ENCODE measurements around the gene ARHGEF7.

ARHGEF7 gene

GRCh38 chr13:111265701-111266035 lies 150.6 kb downstream of the ARHGEF7 start:
- Histone ChIP-seq H3F3A (ENCODE audit: insufficient read depth) (no peaks in the 10 kb centered on the region), H3K27me3 (ENCODE audit: low read length) (no peaks in the 10 kb centered on the region), H2AFZ (ENCODE audit: low read depth, low read length, severe bottlenecking) (no peak overlapping the region), H3K9me2 (replicated peaks; ENCODE audit: insufficient read depth, low read length) (no peaks in the 10 kb centered on the region), H3K27ac (ENCODE audit: low read depth, low read length) (no peak overlapping the region), H3K79me2 (ENCODE audit: insufficient read depth, low read length) (no peaks in the 10 kb centered on the region), H3K9me3 (ENCODE audit: insufficient read depth, low read length) (no peaks in the 10 kb centered on the region), H3K36me3 (ENCODE audit: low read length) (0 out of 2 replicates have a peak, but pooled peaks cover 5% of the 10 kb centered on the region), H3K4me3 (ENCODE audit: insufficient read depth, low read length, poor library complexity, severe bottlenecking) (no peak overlapping the region), H4K20me1 (ENCODE audit: low read depth, low read length) (no peaks in the 10 kb centered on the region), H3K4me2 (ENCODE audit: low read depth, low read length, poor library complexity, severe bottlenecking) (no peak overlapping the region), H3K9ac (ENCODE audit: low read length) (no peak overlapping the region)
- TF ChIP-seq CTCF (IDR thresholded peaks at IDR 0.05; ENCODE audit: insufficient read depth, low read length, poor library complexity, severe bottlenecking) (no peak), EZH2phosphoT487 (conservative IDR thresholded peaks at IDR 0.05; ENCODE audit: low read length) (no peak)

- H3K79me2 ChIP-seq (ENCODE audit: insufficient read depth, low read length), result no peaks in the 10 kb centered on the region
- H3K27me3 ChIP-seq (ENCODE audit: low read length), result no peaks in the 10 kb centered on the region
- no peak overlapping the region for H3K4me3 ChIP-seq (ENCODE audit: insufficient read depth, low read length, poor library complexity, severe bottlenecking)
- H3K27ac ChIP-seq (ENCODE audit: low read depth, low read length), result no peak overlapping the region
- H3F3A ChIP-seq (ENCODE audit: insufficient read depth), result no peaks in the 10 kb centered on the region
- TF ChIP-seq CTCF (IDR thresholded peaks at IDR 0.05; ENCODE audit: insufficient read depth, low read length, poor library complexity, severe bottlenecking) (no peak), EZH2phosphoT487 (conservative IDR thresholded peaks at IDR 0.05; ENCODE audit: low read length) (no peak)
- H3K9me2 ChIP-seq (replicated peaks; ENCODE audit: insufficient read depth, low read length), result no peaks in the 10 kb centered on the region
- no peaks in the 10 kb centered on the region for H3K36me3 ChIP-seq (ENCODE audit: low read length)
- no peak overlapping the region for H3K9ac ChIP-seq (ENCODE audit: low read length)
- no peaks in the 10 kb centered on the region for H3K9me3 ChIP-seq (ENCODE audit: insufficient read depth, low read length)
- no peak overlapping the region for H3K4me2 ChIP-seq (ENCODE audit: low read depth, low read length, poor library complexity, severe bottlenecking)
- H4K20me1 ChIP-seq (ENCODE audit: low read depth, low read length), result no peaks in the 10 kb centered on the region
- no peak overlapping the region for H2AFZ ChIP-seq (ENCODE audit: low read depth, low read length, severe bottlenecking)
These were observed 152.1 kb downstream of the ARHGEF7 start for GRCh38 chr13:111267205-111267604.

GRCh38 chr13:111267784-111268183 lies 152.7 kb downstream of the ARHGEF7 start:
- Histone ChIP-seq H3K4me3 (ENCODE audit: insufficient read depth, low read length, poor library complexity, severe bottlenecking) (no peak overlapping the region), H4K20me1 (ENCODE audit: low read depth, low read length) (no peaks in the 10 kb centered on the region), H3K9me2 (replicated peaks; ENCODE audit: insufficient read depth, low read length) (no peaks in the 10 kb centered on the region), H2AFZ (ENCODE audit: low read depth, low read length, severe bottlenecking) (no peak overlapping the region), H3K36me3 (ENCODE audit: low read length) (no peaks in the 10 kb centered on the region), H3K27me3 (ENCODE audit: low read length) (no peaks in the 10 kb centered on the region), H3F3A (ENCODE audit: insufficient read depth) (no peaks in the 10 kb centered on the region), H3K4me2 (ENCODE audit: low read depth, low read length, poor library complexity, severe bottlenecking) (no peak overlapping the region), H3K9me3 (ENCODE audit: insufficient read depth, low read length) (no peaks in the 10 kb centered on the region), H3K27ac (ENCODE audit: low read depth, low read length) (no peak overlapping the region), H3K79me2 (ENCODE audit: insufficient read depth, low read length) (no peaks in the 10 kb centered on the region), H3K9ac (ENCODE audit: low read length) (no peak overlapping the region)
- TF ChIP-seq CTCF (IDR thresholded peaks at IDR 0.05; ENCODE audit: insufficient read depth, low read length, poor library complexity, severe bottlenecking) (no peak), EZH2phosphoT487 (conservative IDR thresholded peaks at IDR 0.05; ENCODE audit: low read length) (no peak)

DNA sequence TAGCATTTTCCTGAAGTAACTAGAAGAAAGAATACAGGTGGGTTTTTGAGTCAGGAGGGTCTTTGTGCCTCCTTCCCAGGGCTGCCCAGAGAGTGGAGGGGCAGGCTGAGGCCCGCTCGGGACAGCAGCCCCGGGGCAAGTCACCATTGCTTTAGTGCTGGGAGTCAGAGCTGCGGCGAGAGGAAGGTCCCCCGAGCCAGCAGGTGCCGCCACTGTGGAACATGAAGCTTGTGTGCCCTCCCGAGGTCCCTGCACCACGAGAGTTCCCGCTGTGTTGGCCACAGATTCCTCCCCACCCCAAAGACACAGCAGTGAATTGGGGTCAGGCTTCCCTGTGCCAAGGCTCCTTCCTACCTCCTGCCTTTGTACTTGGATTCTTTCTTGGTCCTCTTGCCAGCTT lies 154.4 kb downstream of the ARHGEF7 start:
- H4K20me1 ChIP-seq (ENCODE audit: low read depth, low read length), result no peaks in the 10 kb centered on the region
- TF ChIP-seq EZH2phosphoT487 (conservative IDR thresholded peaks at IDR 0.05; ENCODE audit: low read length) (no peak), CTCF (IDR thresholded peaks at IDR 0.05; ENCODE audit: insufficient read depth, low read length, poor library complexity, severe bottlenecking) (no peak)
- no peak overlapping the region for H3K27ac ChIP-seq (ENCODE audit: low read depth, low read length)
- H3F3A ChIP-seq (ENCODE audit: insufficient read depth), result no peaks in the 10 kb centered on the region
- no peak overlapping the region for H3K4me2 ChIP-seq (ENCODE audit: low read depth, low read length, poor library complexity, severe bottlenecking)
- no peaks in the 10 kb centered on the region for H3K27me3 ChIP-seq (ENCODE audit: low read length)
- no peaks in the 10 kb centered on the region for H3K36me3 ChIP-seq (ENCODE audit: low read length)
- no peak overlapping the region for H2AFZ ChIP-seq (ENCODE audit: low read depth, low read length, severe bottlenecking)
- H3K9me2 ChIP-seq (replicated peaks; ENCODE audit: insufficient read depth, low read length), result no peaks in the 10 kb centered on the region
- H3K9ac ChIP-seq (ENCODE audit: low read length), result no peak overlapping the region
- H3K79me2 ChIP-seq (ENCODE audit: insufficient read depth, low read length), result no peaks in the 10 kb centered on the region
- no peak overlapping the region for H3K4me3 ChIP-seq (ENCODE audit: insufficient read depth, low read length, poor library complexity, severe bottlenecking)
- no peaks in the 10 kb centered on the region for H3K9me3 ChIP-seq (ENCODE audit: insufficient read depth, low read length)

All from SU-DHL-6 (cell line).